Ectodermal cell (in vitro differentiated cells): ENCODE data around the gene RRM2.

Source experiments
- H3K27ac ChIP-seq: 2 replicates; pipeline ENCODE4 v1.7.0; 2013; ENCODE audit warnings: mild to moderate bottlenecking, low read depth, low read length; ENCODE audit not compliant: insufficient read depth, poor library complexity, severe bottlenecking
- H3K27me3 ChIP-seq: 2 replicates; pipeline ENCODE4 v1.7.0; 2013; ENCODE audit warnings: mild to moderate bottlenecking, low read length; ENCODE audit not compliant: insufficient read depth, control insufficient read depth, poor library complexity, severe bottlenecking
- H3K36me3 ChIP-seq: one replicate; pipeline ENCODE4 v1.7.0; 2013; ENCODE audit warnings: low read length; ENCODE audit not compliant: control insufficient read depth, insufficient read depth
- H3K4me1 ChIP-seq: one replicate; pipeline ENCODE4 v1.7.0; 2013; ENCODE audit warnings: low read length; ENCODE audit not compliant: control insufficient read depth, insufficient read depth
- H3K4me3 ChIP-seq: 2 replicates; pipeline ENCODE4 v1.7.0; 2013; ENCODE audit warnings: low read depth, low read length, control low read depth; ENCODE audit not compliant: insufficient read depth
- H3K9me3 ChIP-seq: 2 replicates; pipeline ENCODE4 v1.7.0; 2013; ENCODE audit warnings: mild to moderate bottlenecking, low read length, moderate library complexity; ENCODE audit not compliant: control insufficient read depth
- WGBS, 2 experiments: methylation state at CpG; one replicate each; pipeline ENCODE4 v1.1.7; 2013; ENCODE audit warnings: missing lambda C conversion rate in 2 of 2; 5-methylcytosine and 5-hydroxymethylcytosine counted together

The RRM2 gene

GRCh38 chr2:10163498-10164486 lies 41.3 kb downstream of the RRM2 start:
- 91 to 92% methylated on average over 18 of the region's 18 CpGs for WGBS, 2 experiments
- H3K27ac ChIP-seq: no peak overlapping the region
- H3K36me3 ChIP-seq: no peaks in the 10 kb centered on the region

GRCh38 chr2:10164601-10165000 lies 42.1 kb downstream of the RRM2 start:
- no peaks in the 10 kb centered on the region for H3K27me3 ChIP-seq
- H3K9me3 ChIP-seq: no peaks in the 10 kb centered on the region
- no peaks in the 10 kb centered on the region for H3K36me3 ChIP-seq
- H3K4me1 ChIP-seq: peaks cover 19% of the 10 kb centered on the region
- H3K4me3 ChIP-seq: no peak overlapping the region
- 91% methylated on average over 8 of the region's 8 CpGs for WGBS, 2 experiments
- H3K27ac ChIP-seq: no peak overlapping the region

More at GRCh38 chr2:10163498-10164486, 41.3 kb downstream of the RRM2 start:
- H3K27me3 ChIP-seq: no peaks in the 10 kb centered on the region
- no peak overlapping the region for H3K4me3 ChIP-seq
- no peaks in the 10 kb centered on the region for H3K9me3 ChIP-seq
- peaks cover 26% of the 10 kb centered on the region for H3K4me1 ChIP-seq

- Histone ChIP-seq H3K27ac (no peak overlapping the region), H3K27me3 (no peaks in the 10 kb centered on the region), H3K4me1 (peaks cover 17% of the 10 kb centered on the region), H3K36me3 (no peaks in the 10 kb centered on the region), H3K9me3 (no peaks in the 10 kb centered on the region), H3K4me3 (no peak overlapping the region)
- 91 to 92% methylated on average over 11 of the region's 11 CpGs for WGBS, 2 experiments
These were observed 42.7 kb downstream of the RRM2 start for GRCh38 chr2:10165282-10165681.

GRCh38 chr2:10165861-10166675 lies 43.5 kb downstream of the RRM2 start:
- Histone ChIP-seq H3K36me3 (no peaks in the 10 kb centered on the region), H3K4me3 (no peak overlapping the region), H3K9me3 (no peaks in the 10 kb centered on the region), H3K27me3 (no peaks in the 10 kb centered on the region), H3K4me1 (peaks cover 19% of the 10 kb centered on the region), H3K27ac (no peak overlapping the region)
- WGBS, 2 experiments: 90 to 91% methylated on average over 26 of the region's 26 CpGs

DNA sequence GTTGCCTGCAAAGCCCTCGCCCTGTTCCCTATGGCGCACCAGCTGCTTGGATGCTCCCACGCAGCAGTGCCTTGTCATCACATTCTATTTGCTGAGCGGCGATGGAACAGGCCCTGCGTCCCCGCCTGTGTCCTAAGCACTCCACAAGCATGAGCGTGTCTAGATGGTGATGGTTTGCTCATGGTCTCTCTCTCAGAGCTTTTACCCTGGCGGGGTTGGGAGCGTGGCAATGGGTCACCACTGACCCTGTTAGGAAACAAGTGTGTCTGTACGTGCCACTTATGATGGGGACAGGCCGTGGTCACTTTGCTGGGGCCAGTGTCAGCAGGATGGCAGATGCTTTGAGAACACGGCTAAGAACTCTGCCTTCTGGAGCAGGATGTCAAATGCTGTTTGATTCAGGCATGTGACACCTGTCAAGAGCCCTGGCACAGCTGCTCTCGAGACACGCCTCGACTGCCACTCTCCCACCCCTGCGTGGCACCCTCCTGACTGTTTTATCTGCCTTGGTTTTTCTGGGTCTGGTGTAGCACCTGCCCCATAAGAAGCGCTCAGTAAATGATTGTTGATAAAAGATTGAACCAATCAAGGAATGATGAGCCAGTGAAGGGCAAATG lies 44.2 kb downstream of the RRM2 start:
- Histone ChIP-seq H3K4me1 (peaks cover 24% of the 10 kb centered on the region), H3K9me3 (no peaks in the 10 kb centered on the region), H3K27ac (no peak overlapping the region), H3K4me3 (no peak overlapping the region), H3K36me3 (no peaks in the 10 kb centered on the region), H3K27me3 (no peaks in the 10 kb centered on the region)
- whole genome bisulfite sequencing, 2 experiments: 87% methylated on average over 18 of the region's 18 CpGs

DNA sequence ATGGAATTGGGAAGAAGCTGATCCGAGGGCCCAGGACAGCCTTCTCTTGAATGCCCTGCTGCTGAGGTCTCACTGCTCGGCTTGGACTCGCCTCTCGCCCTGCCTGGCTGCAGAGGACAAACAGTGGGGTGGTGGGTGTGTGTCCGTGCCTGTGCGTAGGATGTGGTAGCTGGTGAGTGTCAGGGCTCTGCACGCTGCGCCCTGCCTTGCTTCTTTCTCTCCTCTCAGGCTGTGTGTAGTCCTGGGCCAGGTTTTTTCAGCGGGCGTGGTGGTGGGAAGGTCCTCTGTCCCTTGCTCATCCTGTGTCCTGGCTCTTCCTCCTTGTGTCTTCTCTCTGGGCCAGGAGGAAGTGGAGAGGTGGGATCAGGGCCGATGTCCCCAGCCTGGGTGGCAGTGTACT lies 44.8 kb downstream of the RRM2 start:
- Histone ChIP-seq H3K4me1 (peaks cover 30% of the 10 kb centered on the region), H3K27ac (no peak overlapping the region), H3K36me3 (no peaks in the 10 kb centered on the region), H3K27me3 (no peaks in the 10 kb centered on the region), H3K9me3 (no peaks in the 10 kb centered on the region), H3K4me3 (no peak overlapping the region)
- 95 to 96% methylated on average over 11 of the region's 11 CpGs for WGBS, 2 experiments

- Histone ChIP-seq H3K9me3 (no peaks in the 10 kb centered on the region), H3K27me3 (no peaks in the 10 kb centered on the region), H3K27ac (no peak overlapping the region), H3K4me1 (peaks cover 29% of the 10 kb centered on the region), H3K4me3 (no peak overlapping the region), H3K36me3 (no peaks in the 10 kb centered on the region)
- WGBS, 2 experiments: 93 to 94% methylated on average over 5 of the region's 5 CpGs
These were observed 45.7 kb downstream of the RRM2 start for GRCh38 chr2:10168221-10168620.

DNA sequence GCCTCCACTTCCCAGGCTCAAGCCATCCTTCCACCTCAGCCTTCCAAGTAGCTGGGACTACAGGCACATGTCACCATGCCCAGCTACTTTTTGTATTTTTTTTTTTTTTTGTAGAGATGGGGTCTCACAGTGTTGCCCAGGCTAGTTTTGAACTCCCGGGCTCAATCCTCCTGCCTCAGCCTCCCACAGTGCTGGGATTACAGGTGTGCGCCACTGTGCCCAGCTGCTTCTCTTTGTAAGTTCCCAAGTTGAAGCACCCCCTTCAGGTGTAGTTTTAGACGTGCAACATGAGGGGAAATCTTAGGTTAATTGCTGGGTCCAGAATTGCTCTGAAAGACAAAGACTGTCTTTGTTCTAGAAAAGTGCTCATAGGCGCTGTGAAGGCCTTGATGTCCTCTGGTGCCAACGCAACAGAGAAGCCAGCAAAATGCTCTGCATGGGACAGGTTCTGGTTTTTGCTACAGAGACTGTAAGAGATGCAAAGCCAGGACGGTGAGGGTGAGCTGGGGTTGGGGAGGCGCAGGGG lies 46.6 kb downstream of the RRM2 start:
- no peak overlapping the region for H3K27ac ChIP-seq
- no peaks in the 10 kb centered on the region for H3K36me3 ChIP-seq
- no peak overlapping the region for H3K4me3 ChIP-seq
- H3K4me1 ChIP-seq: peaks cover 29% of the 10 kb centered on the region
- 92 to 93% methylated on average over 7 of the region's 7 CpGs for WGBS, 2 experiments
- no peaks in the 10 kb centered on the region for H3K27me3 ChIP-seq
- H3K9me3 ChIP-seq: no peaks in the 10 kb centered on the region

- H3K27ac ChIP-seq: no peak overlapping the region
- H3K27me3 ChIP-seq: no peaks in the 10 kb centered on the region
- no peaks in the 10 kb centered on the region for H3K9me3 ChIP-seq
- WGBS, 2 experiments: 91 to 93% methylated on average over 11 of the region's 11 CpGs
- H3K36me3 ChIP-seq: no peaks in the 10 kb centered on the region
- H3K4me3 ChIP-seq: no peak overlapping the region
- peaks cover 29% of the 10 kb centered on the region for H3K4me1 ChIP-seq
These were observed 47.0 kb downstream of the RRM2 start for GRCh38 chr2:10169581-10169980.
